Activated CD4-positive, alpha-beta T cell treated with anti-CD3 and anti-CD28 coated beads for 24 hours (primary cell): ENCODE data around the gene ZDHHC8.
"Not testable (repeated sequence)": the region's sequence is repeated elsewhere in the genome, so short reads cannot be mapped to it uniquely, and the experiment has no call there.

Experiments
- DNase-seq, 2 donors: peaks; one replicate each; pipeline ENCODE4 v3.0.0-alpha.2; 2020; ENCODE audit warnings: low read depth in 2 of 2

The ZDHHC8 gene

DNA sequence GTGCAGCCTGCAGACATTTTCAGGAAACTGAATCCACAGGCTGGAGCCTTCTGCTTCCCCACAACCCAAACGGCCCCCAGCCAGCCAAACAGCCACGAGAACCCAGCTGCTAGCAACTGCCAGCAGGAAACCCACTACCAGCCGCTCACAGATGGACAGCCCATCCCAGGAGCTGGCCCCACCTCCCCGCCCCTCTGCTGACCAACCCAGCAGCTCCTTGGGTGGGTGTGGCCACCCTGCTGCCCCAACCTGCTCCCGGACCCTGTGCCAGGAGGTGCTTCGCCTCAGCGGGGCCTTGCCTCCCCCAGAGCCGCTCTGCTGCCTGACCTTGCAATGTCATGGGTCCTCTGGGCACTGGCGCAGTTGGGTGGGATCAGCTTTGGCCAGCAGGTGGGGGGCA, 27.5 kb downstream of the ZDHHC8 start:
- no peak for DNase-seq

DNA sequence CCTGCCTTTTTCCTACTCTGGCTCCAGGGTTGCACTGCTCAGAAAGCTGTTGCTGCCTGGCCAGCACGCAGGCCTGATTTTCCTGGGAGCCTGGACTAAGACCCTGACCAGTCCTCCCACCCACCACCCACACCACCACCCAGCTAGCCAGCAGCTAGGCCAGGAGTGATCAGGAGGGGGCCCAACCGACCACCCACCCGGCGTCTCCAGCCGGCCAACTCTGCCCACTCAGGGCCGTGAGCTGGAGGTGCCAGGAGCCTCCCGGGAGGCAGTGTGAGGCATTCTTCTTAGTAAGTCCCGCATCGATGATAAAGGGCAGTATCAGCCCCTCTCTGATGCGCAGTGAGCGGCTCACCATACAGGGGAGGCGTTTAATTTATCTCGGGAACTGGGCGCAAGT, 27.9 kb downstream of the ZDHHC8 start:
- DNase-seq, result not testable (repeated sequence)

DNA sequence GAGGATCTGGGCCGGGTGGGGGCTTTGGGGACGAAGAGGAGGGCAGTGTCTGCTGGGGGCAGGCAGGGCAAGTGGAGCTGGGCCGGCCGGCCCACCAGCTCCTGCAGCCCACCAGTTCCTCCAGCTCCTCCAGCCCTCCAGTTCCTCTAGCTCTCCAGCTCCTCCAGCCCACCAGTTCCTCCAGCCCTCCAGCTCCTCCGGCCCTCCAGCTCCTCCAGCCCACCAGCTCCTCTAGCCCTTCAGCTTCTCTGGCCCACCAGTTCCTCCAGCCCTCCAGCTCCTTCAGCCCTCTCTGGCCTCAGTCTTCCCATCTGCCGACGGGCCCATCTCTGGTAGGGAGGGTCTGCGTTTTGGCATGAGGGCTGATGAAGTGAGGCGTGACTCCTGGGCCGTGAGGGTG, 28.4 kb downstream of the ZDHHC8 start:
- DNase-seq, result no peak

DNA sequence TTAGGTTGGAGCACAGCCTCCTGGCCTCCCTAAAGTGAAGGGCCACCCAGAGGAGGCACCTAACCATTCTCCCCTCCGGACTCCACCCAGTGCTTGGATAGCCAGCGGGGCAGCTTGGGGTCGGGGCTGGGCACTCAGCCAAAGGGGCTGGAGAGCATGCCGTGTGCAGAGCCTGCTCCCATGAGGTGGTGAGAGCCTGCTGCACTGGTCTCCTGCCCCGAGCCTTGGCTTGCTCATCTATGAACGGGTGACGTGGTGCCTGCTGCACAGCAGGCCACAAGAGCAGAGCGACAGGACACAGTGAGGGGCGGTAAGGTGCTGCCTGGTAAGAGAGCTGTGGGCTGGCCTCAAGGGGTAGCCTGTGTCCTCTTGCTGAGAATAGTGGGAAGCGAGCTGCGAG, 33.3 kb downstream of the ZDHHC8 start:
- no peak for DNase-seq

DNA sequence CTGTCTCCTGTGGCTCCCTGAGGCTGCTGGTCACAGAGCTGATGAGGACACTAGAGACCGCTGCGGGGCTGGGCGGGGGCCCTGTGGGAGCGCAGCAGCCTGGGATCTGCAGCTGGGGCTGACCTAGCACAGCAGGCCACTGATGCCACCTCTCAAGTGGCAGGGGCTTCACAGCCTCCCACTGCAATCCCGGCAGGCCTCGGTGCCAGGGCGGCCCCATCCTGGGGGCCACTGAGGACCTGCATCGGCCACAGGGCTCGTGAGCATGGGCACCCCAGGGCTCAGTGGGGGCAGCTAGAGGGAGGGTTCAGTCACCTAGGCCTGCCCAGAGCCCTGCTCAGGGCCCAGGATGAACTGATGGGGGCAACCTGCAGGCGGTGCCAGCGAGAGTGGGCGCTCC, 33.8 kb downstream of the ZDHHC8 start:
- no peak for DNase-seq

DNA sequence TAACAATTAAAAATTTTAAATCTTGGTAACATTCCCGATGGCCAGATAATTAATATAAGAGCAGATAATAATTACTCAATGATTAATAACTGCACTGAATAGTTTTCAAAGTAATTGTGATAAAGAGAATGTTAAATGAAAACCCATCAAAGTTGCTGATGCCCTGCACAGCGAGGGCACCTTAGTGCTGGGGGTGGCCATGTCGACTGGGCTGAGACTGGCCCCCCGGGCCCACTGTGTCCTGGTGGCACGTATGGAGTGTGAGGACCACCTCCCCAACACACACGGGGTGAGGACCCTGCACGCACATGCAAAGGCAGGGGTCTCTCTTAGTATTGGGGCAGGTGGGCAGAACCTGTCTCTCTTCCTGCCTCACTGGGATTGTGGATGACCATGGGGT, 34.3 kb downstream of the ZDHHC8 start:
- no peak for DNase-seq

DNA sequence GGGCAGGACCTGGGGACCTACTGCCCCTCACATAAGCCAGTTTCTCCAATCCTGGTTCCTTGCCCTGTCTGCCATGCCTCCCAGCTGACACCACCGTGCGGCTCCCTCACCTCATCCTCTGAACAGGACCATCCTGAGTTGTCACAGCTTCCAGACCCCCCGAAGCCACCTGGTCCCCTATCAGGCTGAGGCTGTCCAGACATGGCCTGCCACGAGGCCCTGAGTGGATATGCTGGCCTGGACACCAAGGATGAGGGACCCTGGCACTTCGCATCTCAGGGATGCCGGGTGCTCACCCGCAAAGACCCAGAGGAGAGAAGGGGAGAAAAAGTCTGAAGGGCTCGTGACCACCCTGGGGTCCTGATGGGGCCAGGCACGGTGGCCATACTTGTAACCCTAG, 35.1 kb downstream of the ZDHHC8 start:
- no peak for DNase-seq

DNA sequence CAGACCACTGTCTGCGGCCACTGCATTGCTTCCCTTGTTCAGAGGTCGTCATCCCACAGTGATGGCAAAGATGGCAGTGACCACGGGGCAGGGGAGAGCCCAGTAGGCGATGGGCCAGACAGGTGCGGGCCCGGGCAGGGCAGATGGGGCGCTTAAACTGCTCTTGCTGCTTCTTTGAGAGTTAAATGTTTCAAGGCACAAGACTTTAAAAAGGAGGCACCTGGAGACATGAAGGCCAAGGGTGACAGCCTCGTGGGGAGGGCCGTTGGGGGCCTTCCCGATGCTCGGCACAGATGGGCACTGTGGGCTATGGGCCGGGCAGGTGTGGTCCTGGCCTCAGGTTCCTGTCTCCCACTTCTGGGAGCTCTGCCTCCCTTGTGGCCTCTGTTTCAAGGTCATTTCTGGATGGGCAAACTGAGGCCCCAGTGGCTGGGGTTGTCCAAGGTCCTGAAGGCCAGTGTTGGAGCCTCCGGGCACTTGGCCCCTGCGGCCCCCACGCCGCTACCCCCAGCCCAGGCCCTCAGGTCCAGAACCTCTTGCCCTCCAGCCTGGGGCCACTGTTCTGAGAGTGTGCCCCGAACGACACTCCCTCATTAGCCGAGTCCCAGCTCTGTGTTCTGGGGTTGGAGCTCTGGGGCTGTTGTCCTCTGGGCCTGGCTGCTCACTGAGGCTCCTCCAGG, 36.2 kb downstream of the ZDHHC8 start:
- no peak for DNase-seq

DNA sequence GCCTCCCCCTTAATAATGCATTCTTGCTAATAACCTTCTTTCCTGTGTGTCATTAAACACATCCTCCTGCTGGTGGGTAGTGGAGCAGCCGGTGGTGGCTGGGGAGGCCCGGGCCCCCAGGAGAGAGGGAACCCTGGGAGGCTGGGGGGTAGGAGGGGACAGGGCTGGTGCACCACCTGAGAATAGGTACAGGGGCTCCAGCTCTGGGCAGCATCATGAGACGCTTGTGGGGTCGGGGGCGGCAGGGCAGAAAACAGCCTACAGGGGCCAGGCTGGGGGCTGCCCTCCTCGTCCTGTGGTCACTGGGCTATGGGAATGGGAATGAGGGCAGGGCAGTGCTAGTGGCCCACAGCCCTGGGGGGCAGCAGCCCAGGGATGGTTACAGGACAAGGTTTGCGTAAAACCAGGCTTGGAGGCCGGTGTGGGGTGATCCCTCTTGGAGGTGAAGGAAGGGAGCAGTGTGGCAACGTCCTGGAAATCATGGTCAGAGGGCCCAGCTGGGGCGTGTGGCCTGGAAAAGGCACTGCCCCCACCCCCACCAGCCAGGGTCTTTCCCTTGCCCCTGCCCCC, 37.7 kb downstream of the ZDHHC8 start:
- DNase-seq, result no peak

DNA sequence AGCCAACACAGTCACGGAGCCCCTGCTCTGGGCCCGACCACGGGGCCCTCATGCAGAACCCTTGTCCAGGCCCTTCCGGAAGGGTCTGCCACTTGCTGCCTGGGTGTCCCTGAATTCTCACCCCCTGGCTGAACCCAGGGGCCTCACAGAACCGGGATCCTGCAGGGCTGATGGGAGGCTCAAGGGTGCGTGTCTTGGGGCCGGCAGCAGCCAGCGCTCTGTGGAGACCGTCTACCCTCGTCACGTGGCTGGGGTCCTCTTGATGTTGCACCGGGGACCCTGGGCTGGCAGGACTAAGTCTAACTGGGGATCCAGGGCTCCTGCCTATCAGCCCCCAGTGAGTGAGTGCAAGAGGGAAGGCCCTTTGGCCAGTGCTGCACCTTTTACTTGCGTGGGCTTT, 38.6 kb downstream of the ZDHHC8 start:
- DNase-seq, result no peak

DNA sequence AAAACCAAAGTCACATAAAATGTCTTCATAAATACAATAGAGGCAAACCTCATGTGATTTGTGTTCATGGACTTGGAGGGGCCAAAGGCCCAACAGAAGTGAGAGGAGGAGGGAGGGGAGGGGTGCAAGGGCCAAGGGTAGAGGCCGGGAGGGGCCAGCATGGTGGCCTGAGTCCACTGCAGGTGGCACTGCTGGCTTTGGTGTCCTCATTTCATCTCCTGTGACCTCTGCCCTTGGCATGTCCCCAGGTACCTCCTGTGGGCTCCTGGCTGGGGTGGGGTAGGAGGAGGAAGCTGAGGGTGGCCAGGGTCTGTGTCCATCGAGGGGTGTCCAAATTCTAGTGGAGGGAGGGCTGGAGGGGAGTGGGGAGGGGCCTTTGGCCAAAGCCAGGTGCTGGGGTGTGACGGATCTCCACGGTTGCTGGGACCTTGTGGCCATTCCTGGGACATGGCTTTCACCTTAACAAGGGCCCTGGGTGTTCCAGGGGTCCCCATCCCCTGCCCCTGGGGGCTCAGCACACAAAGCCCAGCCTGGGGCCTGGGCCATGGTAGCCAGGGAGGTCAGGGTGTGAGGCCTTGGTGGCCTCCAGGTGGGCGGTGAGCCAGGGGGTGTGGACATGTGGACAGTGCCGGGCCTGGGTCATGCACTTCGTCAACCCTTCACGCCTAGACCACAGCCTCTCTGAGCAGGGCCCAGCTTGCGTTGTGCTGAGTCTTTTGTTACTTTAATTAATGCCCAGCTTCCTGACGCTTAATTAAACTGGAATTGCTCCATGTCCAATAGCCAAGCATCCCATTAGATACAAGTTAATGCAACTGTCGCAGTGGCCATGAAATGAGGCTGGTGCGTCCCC, 39.9 kb downstream of the ZDHHC8 start:
- DNase-seq, result no peak

DNA sequence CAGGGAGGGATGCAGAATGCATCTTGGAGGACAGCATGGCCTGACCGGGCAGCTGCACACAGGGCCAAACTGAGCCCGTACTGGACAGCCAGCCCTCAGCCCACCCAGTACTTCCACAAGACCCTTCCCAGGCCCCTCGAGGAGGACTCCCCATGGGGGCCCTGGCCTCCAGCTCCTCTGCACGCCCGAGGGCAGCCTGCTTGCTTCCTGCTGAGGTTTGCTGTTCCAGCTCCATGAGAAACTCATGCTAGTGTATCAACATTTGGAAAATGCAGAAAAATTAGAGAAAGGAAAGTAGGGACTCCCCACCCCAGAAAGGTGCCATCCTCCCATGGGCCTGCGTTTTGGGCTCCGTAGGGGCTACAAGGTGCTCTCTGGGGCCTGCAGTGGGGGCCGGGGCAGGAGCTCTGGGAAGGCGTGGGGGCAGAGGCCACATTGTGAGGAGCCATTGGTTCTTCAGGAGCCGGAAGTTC, 40.6 kb downstream of the ZDHHC8 start:
- DNase-seq, result no peak

DNA sequence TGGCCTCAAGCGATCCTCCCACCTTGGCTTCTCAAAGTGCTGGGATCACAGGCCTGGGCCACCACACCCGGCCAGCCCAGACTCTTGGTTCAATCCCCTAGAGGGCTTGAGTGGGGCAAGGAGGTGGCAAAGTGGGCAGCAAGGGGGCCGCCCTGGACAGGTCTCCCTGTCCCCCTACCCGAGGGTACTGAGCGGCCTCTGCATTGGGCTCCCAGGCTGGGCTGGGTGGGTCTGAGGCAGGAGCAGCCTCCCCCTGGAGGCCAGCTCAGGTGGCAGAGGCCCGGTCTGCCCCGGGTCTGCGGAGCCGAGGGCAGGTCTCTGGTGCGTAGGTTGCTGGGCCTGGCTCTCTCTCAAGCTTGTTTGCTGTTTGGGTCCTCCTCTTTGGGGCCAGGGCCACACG, 41.6 kb downstream of the ZDHHC8 start:
- no peak for DNase-seq

DNA sequence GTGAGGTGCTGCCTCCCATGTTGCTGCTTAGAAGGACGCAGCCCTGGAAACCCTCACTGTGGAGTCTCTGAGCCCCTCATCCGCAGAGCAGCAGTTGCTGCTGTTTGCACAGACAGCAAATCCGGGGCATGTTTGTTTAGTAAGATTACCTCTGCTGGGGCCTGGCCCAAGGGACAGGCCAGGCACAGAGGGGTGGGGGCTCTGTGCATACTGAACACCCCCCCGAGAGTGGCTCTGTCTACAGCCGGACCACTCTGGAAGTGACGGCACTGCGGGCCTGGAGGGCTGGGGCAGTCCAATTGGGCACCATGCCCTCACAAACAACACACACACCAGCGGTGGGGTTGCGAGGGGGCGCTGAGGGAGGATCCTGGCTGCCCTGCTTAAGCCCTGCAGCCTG, 42.2 kb downstream of the ZDHHC8 start:
- no peak for DNase-seq

DNA sequence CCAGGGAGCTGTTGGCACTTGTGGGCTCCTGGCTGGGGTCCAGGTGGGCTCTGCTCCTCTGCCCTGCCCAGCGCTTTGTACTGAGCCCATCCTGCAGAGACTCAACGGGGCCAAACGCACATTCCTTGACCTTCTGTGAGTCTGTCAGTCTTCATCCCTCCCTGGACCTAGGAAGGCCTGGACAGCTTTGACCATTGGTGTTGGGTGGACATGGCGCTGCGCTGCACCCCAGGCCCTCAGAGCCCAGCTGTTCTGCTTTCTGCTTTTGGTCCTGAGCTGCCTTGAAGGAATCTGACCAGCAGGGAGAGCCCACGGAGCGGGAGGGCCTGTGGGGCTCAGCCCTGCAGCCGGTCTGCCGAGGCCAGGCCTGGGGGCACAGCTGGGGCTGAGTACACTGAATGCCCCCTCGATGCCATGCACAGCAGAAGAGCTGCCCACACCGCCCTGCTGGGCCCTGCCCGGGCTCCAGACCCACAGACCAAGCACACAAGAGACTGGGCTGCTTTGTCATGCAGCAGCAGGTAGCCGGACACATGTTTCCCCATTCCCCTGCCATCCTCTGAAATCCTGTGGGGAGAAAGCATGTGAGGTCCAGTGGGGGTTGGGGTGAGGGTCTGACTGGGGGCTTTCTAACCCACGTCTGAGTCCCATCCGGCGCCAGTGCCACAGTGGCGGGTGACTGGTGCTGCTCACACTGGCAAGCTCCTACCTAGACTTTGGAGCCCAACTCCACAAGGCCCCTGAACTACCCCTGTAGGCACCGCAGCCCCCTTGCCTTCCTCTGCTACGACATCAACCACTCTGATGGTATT, 43.4 kb downstream of the ZDHHC8 start:
- DNase-seq, result no peak

DNA sequence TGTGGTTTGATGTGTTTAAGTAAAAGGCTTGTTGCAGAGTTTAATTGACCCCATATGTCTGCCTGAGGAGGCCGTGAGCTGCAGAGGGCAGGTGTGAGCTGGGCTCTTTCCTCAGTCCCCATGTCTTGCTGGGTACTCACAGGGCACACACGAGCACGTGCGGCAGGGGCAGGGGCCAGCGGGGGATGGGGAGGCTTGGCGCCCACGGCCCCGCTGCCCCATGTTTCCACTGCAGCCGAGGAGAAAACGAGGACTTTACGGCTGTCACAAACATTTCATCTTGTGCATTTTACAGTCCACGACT, 43.9 kb downstream of the ZDHHC8 start:
- no peak for DNase-seq

DNA sequence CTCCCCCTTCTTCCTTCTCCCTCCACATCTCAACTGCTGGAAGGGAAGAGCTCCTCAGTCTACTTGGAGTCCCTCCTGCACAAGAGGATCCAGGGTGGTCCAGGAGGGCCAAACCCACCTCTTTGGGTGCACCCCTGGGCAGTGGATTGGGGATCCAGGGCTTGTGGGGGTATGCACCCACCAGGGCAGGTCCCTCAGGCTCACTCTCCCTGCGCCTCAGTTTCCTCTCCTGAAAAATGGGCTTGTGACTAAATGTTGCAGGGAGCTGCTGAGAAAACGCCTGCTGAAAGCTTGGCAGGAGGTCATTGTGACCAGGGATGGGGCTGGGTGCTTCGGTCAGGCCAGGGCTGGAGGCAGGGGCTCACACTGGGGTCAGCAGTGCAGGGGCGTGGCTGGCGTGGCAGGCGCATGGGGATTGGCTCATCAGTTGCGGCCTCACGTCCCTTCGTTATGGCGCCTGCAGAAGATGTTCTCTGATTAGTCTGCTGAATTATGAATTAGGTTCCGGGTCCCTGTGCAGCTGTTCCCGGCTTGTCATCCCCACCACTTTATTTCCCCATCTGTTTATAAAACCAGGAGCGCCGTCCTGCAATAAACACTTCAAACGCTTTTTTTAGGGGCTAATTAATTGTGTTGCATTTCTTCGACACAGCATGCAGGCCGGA, 44.9 kb downstream of the ZDHHC8 start:
- DNase-seq, result no peak

DNA sequence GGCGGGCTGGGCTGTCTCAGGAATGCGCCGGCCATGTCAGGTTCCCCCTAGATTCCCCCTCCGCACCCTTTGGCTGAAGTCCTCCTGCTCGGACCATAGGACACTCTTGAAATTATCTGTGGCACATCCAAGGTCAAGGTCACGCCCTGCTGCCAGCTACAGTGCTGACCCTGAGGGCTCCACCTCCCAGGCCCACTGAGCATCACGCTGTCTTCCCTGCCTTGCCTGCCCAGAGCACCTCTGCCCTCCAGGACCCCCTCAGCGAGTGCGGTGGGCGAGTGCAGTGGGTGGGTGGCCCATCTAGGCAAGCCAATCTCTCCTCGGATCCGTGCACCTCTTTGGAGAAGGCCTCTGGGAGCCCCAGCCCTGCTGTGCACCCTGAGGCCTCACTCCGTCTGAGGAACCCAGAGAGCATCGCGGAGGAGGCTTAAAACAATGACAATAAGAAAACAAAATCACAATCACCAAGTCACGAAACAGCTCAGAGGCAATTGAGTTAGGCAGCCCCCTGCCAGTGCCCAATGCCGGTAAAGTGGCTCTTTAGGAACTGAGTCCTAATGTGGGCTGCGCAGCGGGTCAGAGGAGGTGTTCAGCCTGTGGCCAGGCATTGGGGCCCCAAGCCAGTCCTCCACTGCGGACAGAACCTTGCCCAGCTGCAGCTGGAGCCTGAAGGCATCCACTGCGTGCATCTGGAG, 45.8 kb downstream of the ZDHHC8 start:
- no peak for DNase-seq

DNA sequence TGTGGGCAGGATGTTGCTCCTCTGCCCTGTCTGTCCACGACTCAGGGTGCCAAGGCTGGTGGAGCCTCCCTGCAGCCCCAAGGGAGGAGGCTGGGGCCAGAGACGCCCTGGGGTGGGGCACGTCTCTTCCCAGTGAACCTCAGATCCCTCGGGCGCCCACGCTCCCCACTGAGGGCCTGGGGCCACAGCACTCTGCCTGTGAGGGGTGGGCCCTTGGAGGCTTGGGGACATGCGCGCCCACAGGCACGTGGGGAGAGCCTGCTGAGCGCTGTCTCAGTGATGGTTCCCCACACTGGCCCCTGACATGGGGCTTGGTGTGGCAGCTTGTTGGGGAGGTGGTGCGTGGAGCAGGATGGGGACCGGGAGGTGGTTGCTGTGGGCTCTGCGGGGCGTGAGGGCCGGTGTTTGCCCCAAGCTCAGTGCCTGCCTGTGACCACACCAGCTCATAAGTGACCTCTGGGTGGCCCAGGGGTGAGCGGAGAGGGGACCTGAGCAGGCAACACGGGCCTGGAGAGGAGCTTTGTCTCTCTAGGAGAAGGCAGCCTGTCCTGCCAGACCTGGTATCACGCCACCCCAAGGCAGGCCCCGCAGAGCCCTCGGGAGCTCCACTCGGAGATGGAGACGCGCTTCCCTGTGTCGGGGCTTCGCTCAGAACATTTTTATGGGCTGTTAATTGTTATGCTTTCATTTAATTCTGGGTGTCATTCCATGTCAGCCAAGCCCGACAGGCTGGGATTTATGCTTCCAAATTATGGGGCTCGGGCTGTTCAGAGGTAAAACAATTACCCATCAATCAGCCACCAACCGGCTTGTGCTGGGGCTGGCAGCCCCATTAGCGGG, 46.7 kb downstream of the ZDHHC8 start:
- DNase-seq, result no peak

DNA sequence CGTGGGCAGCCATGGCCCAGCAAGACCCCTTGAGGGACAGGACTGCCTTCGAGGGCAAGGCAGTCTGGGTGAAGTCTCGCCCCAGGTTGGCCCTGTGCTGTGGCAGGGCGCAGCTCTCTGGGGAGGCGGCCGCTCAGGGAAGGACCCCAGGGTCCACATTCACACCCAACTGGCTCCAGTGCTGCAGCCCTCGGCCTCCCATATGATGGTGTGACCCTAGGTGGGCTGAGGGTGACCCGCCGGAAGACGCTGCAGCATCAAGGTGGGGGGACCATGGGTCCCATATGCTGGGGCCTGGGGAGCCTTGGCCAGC, 47.3 kb downstream of the ZDHHC8 start:
- no peak for DNase-seq
